H1 (cell line): ENCODE results near the gene KIF1C. TPM values are rescaled to one million over a fixed set of nuclear protein-coding genes. Genes with fewer than 3 reads are reported as not detected.

ENCODE experiments used
- CTCF ChIA-PET: fragments of 300-600 bp; sonication (Branson Sonifier 250); formaldehyde crosslinking; loops from one replicate; lab custom pipeline; 2021; ENCODE audit not compliant: partially characterized antibody; lab: Charles Lee
- POLR2A ChIA-PET: fragments of 300-600 bp; sonication (Branson Sonifier 250); formaldehyde crosslinking; loops from one replicate; lab custom pipeline; 2021; ENCODE audit warnings: inconsistent platforms; ENCODE audit not compliant: partially characterized antibody; lab: Charles Lee
- DNase-seq, 2 experiments: peaks; one replicate each; pipeline versions ENCODE4 v3.0.0 to v3.0.0-alpha.2; 2010 to 2022; ENCODE audit warnings: low spot score in 2 of 2, low read depth in 1 of 2, mixed read lengths in 1 of 2
- FAIRE-seq: peaks from 2 replicates; lab custom pipeline; 2011; peaks lifted over from hg19 to GRCh38; lab: Jason Lieb, UNC
- H2AFZ ChIP-seq: 2 replicates; pipeline ENCODE4 v1.8.1; 2012; ENCODE audit warnings: low read length, inconsistent platforms
- H2AK5ac ChIP-seq: 2 replicates; pipeline ENCODE4 v1.6.1; 2013; ENCODE audit warnings: low read depth, low read length
- H2BK120ac ChIP-seq: replicated peaks from 2 replicates; pipeline ENCODE3; 2013; ENCODE audit warnings: low read depth, low read length, inconsistent platforms
- H2BK12ac ChIP-seq: 2 replicates; pipeline ENCODE4 v1.6.1; 2013; ENCODE audit warnings: low read depth, low read length
- H2BK15ac ChIP-seq: 2 replicates; pipeline ENCODE4 v1.6.1; 2013; ENCODE audit warnings: low read length
- H2BK20ac ChIP-seq: 2 replicates; pipeline ENCODE4 v1.6.1; 2013; ENCODE audit warnings: low read length
- H2BK5ac ChIP-seq: 2 replicates; pipeline ENCODE4 v1.6.1; 2013; ENCODE audit warnings: low read depth, low read length
- H3K14ac ChIP-seq: 2 replicates; pipeline ENCODE4 v1.6.1; 2013; ENCODE audit warnings: inconsistent platforms; ENCODE audit not compliant: insufficient read length
- H3K18ac ChIP-seq: 2 replicates; pipeline ENCODE4 v1.6.1; 2013; ENCODE audit warnings: low read length; ENCODE audit errors: extremely low read depth
- H3K23ac ChIP-seq: 2 replicates; pipeline ENCODE4 v1.6.1; 2013; ENCODE audit warnings: inconsistent platforms; ENCODE audit not compliant: insufficient read length
- H3K23me2 ChIP-seq: 2 replicates; pipeline ENCODE4 v1.6.1; 2013; ENCODE audit warnings: low read depth, low read length
- H3K27ac ChIP-seq: 2 replicates; pipeline ENCODE4 v1.6.1; 2011; ENCODE audit warnings: low read depth, low read length, inconsistent platforms
- H3K27me3 ChIP-seq, 4 experiments: replicated peaks in 1 of 4; 1 replicate in 1 of 4; 2 replicates in 3 of 4; pipeline versions ENCODE4 v1.6.1 to v1.8.1; 2011 to 2013; ENCODE audit warnings: low read length in 3 of 4, mild to moderate bottlenecking in 3 of 4, inconsistent platforms in 2 of 4, mixed read lengths in 2 of 4, moderate library complexity in 1 of 4; ENCODE audit not compliant: control insufficient read depth in 3 of 4, insufficient read depth in 3 of 4; ENCODE audit errors: extremely low read depth in 1 of 4
- H3K36me3 ChIP-seq, 4 experiments: 2 replicates each; pipeline versions ENCODE4 v1.6.1 to v1.8.1; 2011 to 2013; ENCODE audit warnings: mild to moderate bottlenecking in 4 of 4, low read length in 3 of 4, moderate library complexity in 2 of 4, control low read depth in 1 of 4, inconsistent platforms in 1 of 4; ENCODE audit not compliant: insufficient read depth in 4 of 4, control insufficient read depth in 2 of 4
- H3K4ac ChIP-seq: replicated peaks from 2 replicates; pipeline ENCODE3; 2013; ENCODE audit warnings: low read length, low read depth, mixed read lengths, inconsistent platforms; ENCODE audit not compliant: insufficient read length
- H3K4me1 ChIP-seq, 4 experiments: replicated peaks in 1 of 4; 1 replicate in 1 of 4; 2 replicates in 3 of 4; pipeline versions ENCODE4 v1.6.1 to v1.8.1; 2011 to 2013; ENCODE audit warnings: low read length in 3 of 4, inconsistent platforms in 2 of 4, mixed read lengths in 1 of 4; ENCODE audit not compliant: insufficient read depth in 4 of 4, control insufficient read depth in 3 of 4
- H3K4me2 ChIP-seq, 2 experiments: 2 replicates each; pipeline versions ENCODE4 v1.6.1 to v1.8.1; 2011 to 2013; ENCODE audit warnings: low read depth in 2 of 2, low read length in 2 of 2, control low read depth in 1 of 2, inconsistent platforms in 1 of 2, mild to moderate bottlenecking in 1 of 2; ENCODE audit not compliant: insufficient read depth in 1 of 2
- H3K4me3 ChIP-seq, 4 experiments: fragments of 200-600, 300-600 bp in 1 of 4; sonication (generic), shearing (Covaris generic), sonication (Bioruptor Twin) in 1 of 4; 2 replicates each; pipeline versions ENCODE4 v1.5.1 to v1.8.1; 2011 to 2016; ENCODE audit warnings: low read length in 4 of 4, low read depth in 3 of 4, control low read depth in 2 of 4, inconsistent platforms in 2 of 4, mild to moderate bottlenecking in 2 of 4, mixed read lengths in 1 of 4, moderate library complexity in 1 of 4; ENCODE audit not compliant: insufficient read depth in 2 of 4; ENCODE audit errors: extremely low read depth in 1 of 4
- H3K56ac ChIP-seq: replicated peaks from 2 replicates; pipeline ENCODE3; 2013; ENCODE audit warnings: low read depth, mild to moderate bottlenecking, mixed read lengths, low read length, inconsistent platforms; ENCODE audit not compliant: insufficient read length
- H3K79me1 ChIP-seq: 2 replicates; pipeline ENCODE4 v1.6.1; 2013; ENCODE audit warnings: low read depth, low read length, control low read depth
- H3K79me2 ChIP-seq, 2 experiments: 2 replicates each; pipeline versions ENCODE4 v1.6.1 to v1.8.1; 2012 to 2013; ENCODE audit warnings: low read length in 2 of 2, mild to moderate bottlenecking in 2 of 2, inconsistent platforms in 1 of 2; ENCODE audit not compliant: insufficient read depth in 2 of 2, control insufficient read depth in 1 of 2
- H3K9ac ChIP-seq, 4 experiments: replicated peaks in 1 of 4; 1 replicate in 1 of 4; 2 replicates in 3 of 4; pipeline versions ENCODE4 v1.6.1 to v1.8.1; 2011 to 2013; ENCODE audit warnings: low read depth in 3 of 4, low read length in 3 of 4, control low read depth in 2 of 4, mild to moderate bottlenecking in 2 of 4, moderate library complexity in 2 of 4, inconsistent platforms in 1 of 4; ENCODE audit errors: extremely low read depth in 1 of 4
- H3K9me3 ChIP-seq, 2 experiments: 2 replicates each; pipeline versions ENCODE4 v1.6.1 to v1.8.1; 2012 to 2013; ENCODE audit warnings: mild to moderate bottlenecking in 2 of 2, moderate library complexity in 2 of 2, control low read depth in 1 of 2, inconsistent platforms in 1 of 2, low read depth in 1 of 2, low read length in 1 of 2, mixed read lengths in 1 of 2; ENCODE audit not compliant: insufficient read depth in 2 of 2
- H4K20me1 ChIP-seq, 2 experiments: replicated peaks in 1 of 2; 2 replicates each; pipeline versions ENCODE3 to v1.8.1; 2011 to 2013; ENCODE audit warnings: inconsistent platforms in 2 of 2, low read length in 2 of 2, mild to moderate bottlenecking in 1 of 2; ENCODE audit not compliant: insufficient read depth in 2 of 2, control insufficient read depth in 1 of 2
- H4K5ac ChIP-seq: 2 replicates; pipeline ENCODE4 v1.6.1; 2013; ENCODE audit warnings: low read length, low read depth, mixed read lengths, inconsistent platforms; ENCODE audit not compliant: insufficient read length
- H4K8ac ChIP-seq: 2 replicates; pipeline ENCODE4 v1.8.0; 2013; ENCODE audit warnings: mild to moderate bottlenecking, moderate library complexity, low read length, inconsistent platforms; ENCODE audit not compliant: insufficient read depth; ENCODE audit errors: extremely low read depth
- H4K91ac ChIP-seq: replicated peaks from 2 replicates; pipeline ENCODE3; 2013; ENCODE audit warnings: low read length, mixed read lengths, inconsistent platforms; ENCODE audit not compliant: insufficient read length
- ATF3 ChIP-seq: IDR thresholded peaks from 2 replicates; pipeline ENCODE4 v1.6.1; 2011; ENCODE audit warnings: low read depth, mild to moderate bottlenecking, low read length; ENCODE audit not compliant: insufficient read depth
- EGR1 ChIP-seq: IDR thresholded peaks from 2 replicates; pipeline ENCODE4 v1.6.1; 2011; ENCODE audit warnings: low read depth, low read length, borderline replicate concordance
- GABPA ChIP-seq: IDR thresholded peaks from 2 replicates; pipeline ENCODE4 v1.6.1; 2011; ENCODE audit warnings: mild to moderate bottlenecking, low read length, moderate library complexity, borderline replicate concordance; ENCODE audit not compliant: insufficient read depth
- JUN ChIP-seq: IDR thresholded peaks from 2 replicates; pipeline ENCODE4 v1.6.1; 2011; ENCODE audit warnings: low read depth, mild to moderate bottlenecking, improper control_type of control experiment, low read length
- KDM5A ChIP-seq: fragments of 200-600 bp; IDR thresholded peaks from 2 replicates; pipeline ENCODE4 v1.7.1; 2012; ENCODE audit warnings: mild to moderate bottlenecking, low read length, inconsistent platforms, mixed read lengths
- MAX ChIP-seq: IDR thresholded peaks from 2 replicates; pipeline ENCODE4 v1.6.1; 2012; ENCODE audit warnings: inconsistent platforms
- NANOG ChIP-seq: IDR thresholded peaks from 2 replicates; pipeline ENCODE4 v1.6.1; 2011; ENCODE audit warnings: low read length, low read depth, mild to moderate bottlenecking, inconsistent platforms; ENCODE audit not compliant: insufficient read depth, poor library complexity, severe bottlenecking
- POU5F1 ChIP-seq: IDR thresholded peaks from 2 replicates; pipeline ENCODE4 v1.6.1; 2011; ENCODE audit warnings: low read depth, mild to moderate bottlenecking, low read length, moderate library complexity
- RXRA ChIP-seq: IDR thresholded peaks from 2 replicates; pipeline ENCODE4 v1.6.1; 2011; ENCODE audit warnings: low read depth, mild to moderate bottlenecking, low read length, moderate library complexity; ENCODE audit not compliant: insufficient read depth
- SP4 ChIP-seq: IDR thresholded peaks from 2 replicates; pipeline ENCODE4 v1.6.1; 2012; ENCODE audit warnings: low read length, inconsistent platforms
- TCF12 ChIP-seq: IDR thresholded peaks from 2 replicates; pipeline ENCODE4 v1.6.1; 2011; ENCODE audit warnings: low read depth, mild to moderate bottlenecking, low read length
- WGBS, 2 experiments: shearing (Covaris generic) in 1 of 2; methylation state at CpG; one replicate each; pipeline versions ENCODE4 v1.1.6 to v1.1.7; 2013 to 2015; ENCODE audit warnings: low lambda C conversion rate in 2 of 2, mixed read lengths in 2 of 2, inconsistent platforms in 1 of 2, low coverage in 1 of 2, missing lambda C conversion rate in 1 of 2; ENCODE audit not compliant: insufficient replicate concordance in 2 of 2, insufficient coverage in 1 of 2, insufficient read length in 1 of 2; ENCODE audit errors: extremely low coverage in 1 of 2, missing lambda C conversion rate in 1 of 2; 5-methylcytosine and 5-hydroxymethylcytosine counted together
- polyA plus RNA-seq, 7 experiments: library from polyadenylated mRNA; depleted of rRNA in 3 of 7; stranded (reverse) in 5 of 7; unstranded in 2 of 7; fragments of >200 nt in 5 of 7; fragments of 200-250 nt in 2 of 7; gene quantifications; 1 replicate in 5 of 7; 2 replicates in 1 of 7; 4 replicates in 1 of 7; pipeline versions ENCODE4 v1.2.1 to v1.2.3, GENCODE V29; 2011 to 2013; ENCODE audit warnings: missing spikeins in 2 of 7, mixed read lengths in 2 of 7
- total RNA-seq: library from RNA; stranded (reverse); fragmentation: NEBNext Ultra II Directional; extraction: Animal tissue kit (Norgen Biotek cat#: 25700); gene quantifications from 2 replicates; pipeline ENCODE4 v1.2.1, GENCODE V29; 2021

Gene KIF1C
- total and polyA plus RNA-seq, 2 of the 8 experiments (the other 6 are each of a cell fraction or from before 2014, with no cell fraction given): 14.3 to 114 TPM

- Histone ChIP-seq H3K79me2 (no peaks in the 10 kb centered on the region), H3K18ac (no peak overlapping the region), H4K91ac (no peak overlapping the region), H3K56ac (no peak overlapping the region), H3K4me3 (no peak overlapping the region), H3K36me3 (peaks cover 0 to 2% (median 0%) of the 10 kb centered on the region in 4 experiments; a peak in 2 of 8 replicates), H3K9ac (no peak overlapping the region), H3K23me2 (no peaks in the 10 kb centered on the region), H2BK12ac (peak overlapping the region; percentile 60; the same call in 1 of the 2 replicates), H3K14ac (no peak overlapping the region), H2AFZ (no peak overlapping the region), H2BK20ac (no peak overlapping the region), H2BK5ac (0 out of 2 replicates have a peak overlapping the region, but pooled peaks have one; percentile 60), H3K79me1 (0 out of 2 replicates have a peak, but pooled peaks cover 2% of the 10 kb centered on the region), H3K4me1 (peaks cover 0 to 10% (median 4%) of the 10 kb centered on the region in 4 experiments; a peak in 4 of 7 replicates), H2BK120ac (no peak overlapping the region), H3K4ac (no peak overlapping the region), H2BK15ac (no peak overlapping the region), H3K9me3 (no peaks in the 10 kb centered on the region), H4K20me1 (peaks cover 0 to 3% of the 10 kb centered on the region in 2 experiments), H4K8ac (no peak overlapping the region), H3K4me2 (no peak overlapping the region), H3K23ac (no peak overlapping the region), H2AK5ac (no peak overlapping the region), H3K27me3 (no peaks in the 10 kb centered on the region), H3K27ac (no peak overlapping the region), H4K5ac (no peak overlapping the region)
- WGBS, 2 experiments: 87% methylated on average over 16 of the region's 18 CpGs; no CpG with 5 or more reads in 1 of the 2 experiments
- no peak for DNase-seq
- CTCF ChIA-PET: interaction anchor here (1.3 kb wide), 1 partner anchor 19 kb away, joined by 4 read pairs; no protein-coding TSS in a partner anchor
- POLR2A ChIA-PET: interaction anchor here (0.6 to 32.4 kb wide), 5 partner anchors 1 to 256 kb away, joined by 3 to 987 read pairs (median 4); partner anchors contain the start of genes ENO3, PFN1, RNF167 and SLC25A11
- FAIRE-seq: no peak
- TF ChIP-seq SP4 (no peak), NANOG (no peak), EGR1 (no peak), POU5F1 (no peak), RXRA (no peak), MAX (no peak), JUN (no peak), TCF12 (no peak), GABPA (no peak), KDM5A (no peak), ATF3 (no peak)
These were observed 38.3 kb upstream of the KIF1C start for GRCh38 chr17:4959261-4959965.
